SK-N-MC (cell line): ENCODE results near the gene PIK3C2G.

Experiments used
- DNase-seq: peaks from one replicate; pipeline ENCODE4 v3.0.0-alpha.2; 2011; ENCODE audit warnings: low read depth, low spot score
- H3K27ac ChIP-seq: fragments of 200-600 bp; sonication (generic); 2 replicates; pipeline ENCODE4 v1.5.1; 2016; ENCODE audit warnings: mixed run types
- H3K36me3 ChIP-seq: fragments of 200-600 bp; sonication (generic); 2 replicates; pipeline ENCODE4 v1.6.1; 2017; ENCODE audit warnings: antibody characterized with exemption, low read length, mixed read lengths; ENCODE audit not compliant: insufficient read depth
- H3K4me3 ChIP-seq: fragments of 200-600 bp; sonication (generic); 2 replicates; pipeline ENCODE4 v1.5.1; 2016
- H3K9ac ChIP-seq: fragments of 200-600 bp; sonication (generic); 2 replicates; pipeline ENCODE4 v1.8.0; 2017; ENCODE audit warnings: mixed run types, mixed read lengths; ENCODE audit not compliant: insufficient read length
- H3K9me3 ChIP-seq: fragments of 200-600 bp; sonication (generic); 2 replicates; pipeline ENCODE4 v1.6.1; 2017; ENCODE audit warnings: low read depth, mild to moderate bottlenecking, antibody characterized with exemption, low read length, moderate library complexity, mixed read lengths
- EZH2 ChIP-seq: fragments of 200-600 bp; sonication (generic); IDR thresholded peaks from one replicate; pipeline ENCODE4 v1.6.1; 2017; ENCODE audit warnings: antibody characterized with exemption
- FOXP2 ChIP-seq: optimal IDR thresholded peaks from 2 replicates; pipeline ENCODE3; 2011; ENCODE audit warnings: mild to moderate bottlenecking, moderate library complexity; ENCODE audit not compliant: insufficient read depth; ENCODE audit errors: extremely low read length, control extremely low read depth
- POLR2AphosphoS5 ChIP-seq: IDR thresholded peaks from 2 replicates; pipeline ENCODE4 v1.6.1; 2012; ENCODE audit warnings: mild to moderate bottlenecking, low read depth, low read length, borderline replicate concordance

Gene PIK3C2G

DNA sequence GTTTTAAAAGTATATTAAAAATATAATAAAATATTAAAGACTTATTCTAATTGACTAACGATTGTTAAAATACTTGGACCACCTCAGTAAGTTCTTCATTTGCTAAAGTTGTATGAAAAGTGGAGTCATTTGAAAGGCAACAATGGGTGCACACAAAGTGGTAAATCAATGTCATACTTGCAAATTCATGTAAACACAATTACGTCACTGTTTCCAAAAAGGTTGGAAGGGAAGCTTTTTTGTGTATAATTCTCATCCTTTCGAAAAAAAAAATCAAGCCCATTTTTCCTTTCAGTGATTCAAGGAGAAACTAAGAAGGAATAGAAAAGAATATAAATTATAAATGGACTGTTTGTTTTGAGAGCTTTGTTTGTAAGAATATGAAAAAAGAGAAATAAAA is 166.2 kb downstream of the PIK3C2G start:
- Histone ChIP-seq H3K36me3 (no peaks in the 10 kb centered on the region), H3K4me3 (no peak overlapping the region), H3K9me3 (no peaks in the 10 kb centered on the region), H3K27ac (no peak overlapping the region), H3K9ac (no peak overlapping the region)
- no peak for TF ChIP-seq FOXP2
- TF ChIP-seq EZH2, result no peak
- DNase-seq, result no peak

DNA sequence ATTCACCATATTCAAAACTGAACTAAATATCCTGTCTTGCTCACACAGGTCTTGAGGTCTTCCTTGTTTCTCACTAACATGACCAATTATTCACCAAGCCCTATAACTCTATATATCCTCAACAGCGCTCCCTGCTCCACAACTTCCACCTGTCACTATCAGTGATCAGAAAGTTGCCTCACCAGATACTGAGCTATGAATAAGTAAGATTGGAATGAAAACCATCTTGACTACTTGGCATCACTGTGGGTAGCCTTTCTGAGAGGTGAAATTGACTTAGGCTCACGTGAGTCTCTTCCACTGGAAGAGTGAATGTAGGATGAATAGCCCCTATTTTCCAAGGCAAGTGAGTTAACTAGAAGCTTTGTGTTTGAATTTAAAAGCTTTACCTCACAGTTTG is 167.1 kb downstream of the PIK3C2G start:
- H3K36me3 ChIP-seq, result no peaks in the 10 kb centered on the region
- DNase-seq, result no peak
- H3K9ac ChIP-seq, result no peak overlapping the region
- no peak overlapping the region for H3K27ac ChIP-seq
- H3K4me3 ChIP-seq, result no peak overlapping the region
- TF ChIP-seq EZH2 (no peak), FOXP2 (no peak), POLR2AphosphoS5 (no peak)
- H3K9me3 ChIP-seq, result no peaks in the 10 kb centered on the region

DNA sequence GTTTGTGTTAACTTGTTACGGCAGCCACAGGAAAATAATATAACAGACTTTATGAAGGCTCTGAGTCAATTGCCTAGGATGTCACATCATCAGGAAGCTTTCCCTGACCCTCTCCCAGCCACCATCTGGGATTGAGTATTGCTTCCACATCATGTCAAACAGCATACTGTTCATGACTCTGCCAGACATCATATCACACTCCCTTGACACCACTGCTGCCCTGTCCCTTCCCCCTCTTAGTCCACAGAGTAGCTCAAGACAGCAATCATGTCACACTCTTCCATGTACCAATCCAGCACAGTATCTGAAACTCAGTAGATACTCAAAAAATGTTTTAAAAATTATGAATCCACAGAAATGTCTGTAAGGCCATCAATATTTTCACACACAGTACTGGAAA is 168.0 kb downstream of the PIK3C2G start:
- TF ChIP-seq EZH2, result no peak
- TF ChIP-seq FOXP2, result no peak
- no peak for TF ChIP-seq POLR2AphosphoS5
- no peaks in the 10 kb centered on the region for H3K9me3 ChIP-seq
- DNase-seq, result no peak

GRCh38 chr12:18430425-18431048 is 169.2 kb downstream of the PIK3C2G start:
- H3K36me3 ChIP-seq, result no peaks in the 10 kb centered on the region
- H3K4me3 ChIP-seq, result no peak overlapping the region
- H3K27ac ChIP-seq, result no peak overlapping the region
- no peak for TF ChIP-seq EZH2
- TF ChIP-seq FOXP2, result no peak
- no peak for TF ChIP-seq POLR2AphosphoS5
- DNase-seq, result no peak
- no peak overlapping the region for H3K9ac ChIP-seq
- no peaks in the 10 kb centered on the region for H3K9me3 ChIP-seq

More for the DNA sequence above, 168.0 kb downstream of the PIK3C2G start:
- Histone ChIP-seq H3K36me3 (no peaks in the 10 kb centered on the region), H3K9ac (no peak overlapping the region), H3K4me3 (no peak overlapping the region), H3K27ac (no peak overlapping the region)

- no peak for DNase-seq
- H3K9ac ChIP-seq, result no peak overlapping the region
- H3K27ac ChIP-seq, result no peak overlapping the region
- H3K4me3 ChIP-seq, result no peak overlapping the region
- TF ChIP-seq FOXP2, result no peak
- TF ChIP-seq EZH2, result no peak
- no peak for TF ChIP-seq POLR2AphosphoS5
- no peaks in the 10 kb centered on the region for H3K9me3 ChIP-seq
- H3K36me3 ChIP-seq, result no peaks in the 10 kb centered on the region
Observed at GRCh38 chr12:18431771-18432170, 170.5 kb downstream of the PIK3C2G start.

GRCh38 chr12:18432206-18432605 is 170.9 kb downstream of the PIK3C2G start:
- Histone ChIP-seq H3K4me3 (no peak overlapping the region), H3K36me3 (no peaks in the 10 kb centered on the region), H3K27ac (no peak overlapping the region), H3K9ac (no peak overlapping the region), H3K9me3 (no peaks in the 10 kb centered on the region)
- TF ChIP-seq POLR2AphosphoS5 (no peak), FOXP2 (no peak), EZH2 (no peak)
- no peak for DNase-seq

GRCh38 chr12:18436170-18436569 is 174.9 kb downstream of the PIK3C2G start:
- no peaks in the 10 kb centered on the region for H3K36me3 ChIP-seq
- TF ChIP-seq FOXP2, result no peak
- TF ChIP-seq EZH2, result no peak
- no peak for TF ChIP-seq POLR2AphosphoS5
- H3K4me3 ChIP-seq, result no peak overlapping the region
- no peaks in the 10 kb centered on the region for H3K9me3 ChIP-seq
- no peak overlapping the region for H3K9ac ChIP-seq
- DNase-seq, result no peak
- no peak overlapping the region for H3K27ac ChIP-seq

GRCh38 chr12:18439541-18439940 is 178.2 kb downstream of the PIK3C2G start:
- DNase-seq, result no peak
- TF ChIP-seq EZH2 (no peak), FOXP2 (no peak), POLR2AphosphoS5 (no peak)

More at GRCh38 chr12:18439541-18439940, 178.2 kb downstream of the PIK3C2G start:
- Histone ChIP-seq H3K36me3 (no peaks in the 10 kb centered on the region), H3K27ac (no peak overlapping the region), H3K9ac (no peak overlapping the region), H3K4me3 (no peak overlapping the region), H3K9me3 (no peaks in the 10 kb centered on the region)
